Renal pelvis (tissue), 4 donors: Measurements from ENCODE around the gene SAG. TPM values are rescaled to one million over a fixed set of nuclear protein-coding genes. Genes with fewer than 3 reads are reported as not detected.

Experiments
- DNase-seq: peaks from one replicate; pipeline ENCODE4 v3.0.0-alpha.2; 2013
- polyA plus RNA-seq, 3 donors: library from polyadenylated mRNA; unstranded; fragments of 120-200 nt; gene quantifications; one replicate each; pipeline ENCODE4 v1.2.1, GENCODE V29; 2013; ENCODE audit not compliant: insufficient read length in 3 of 3

The SAG gene
- polyA plus RNA-seq, 3 donors = 0.07 to 0.18 (median 0.12) TPM

- DNase-seq = no peak
Measured at GRCh38 chr2:233287871-233288270, 19.7 kb upstream of the SAG start.

GRCh38 chr2:233288663-233289062, 19.0 kb upstream of the SAG start:
- no peak for DNase-seq

GRCh38 chr2:233289648-233290047, 18.0 kb upstream of the SAG start:
- DNase-seq = no peak

- no peak for DNase-seq
Measured at GRCh38 chr2:233290051-233290845, 17.4 kb upstream of the SAG start.

- no peak for DNase-seq
Measured at GRCh38 chr2:233295891-233296290, 11.7 kb upstream of the SAG start.

- no peak for DNase-seq
Measured at GRCh38 chr2:233297076-233297475, 10.5 kb upstream of the SAG start.

- no peak for DNase-seq
Measured at GRCh38 chr2:233300401-233300800, 7.2 kb upstream of the SAG start.

- DNase-seq = no peak
Measured at GRCh38 chr2:233301248-233301647, 6.4 kb upstream of the SAG start.

GRCh38 chr2:233301811-233302210, 5.8 kb upstream of the SAG start:
- DNase-seq = no peak

- no peak for DNase-seq
Measured at GRCh38 chr2:233303252-233303651, 4.4 kb upstream of the SAG start.

GRCh38 chr2:233311241-233311926, 3.8 kb downstream of the SAG start:
- no peak for DNase-seq

GRCh38 chr2:233312874-233313273, 5.3 kb downstream of the SAG start:
- no peak for DNase-seq

GRCh38 chr2:233314180-233314925, 6.7 kb downstream of the SAG start:
- DNase-seq = peak; percentile 27

- no peak for DNase-seq
Measured at GRCh38 chr2:233317196-233317943, 9.8 kb downstream of the SAG start.

- no peak for DNase-seq
Measured at GRCh38 chr2:233319256-233319655, 11.6 kb downstream of the SAG start.

- DNase-seq = no peak
Measured at GRCh38 chr2:233320470-233320869, 12.9 kb downstream of the SAG start.

GRCh38 chr2:233321166-233321565, 13.6 kb downstream of the SAG start:
- no peak for DNase-seq

- no peak for DNase-seq
Measured at GRCh38 chr2:233323851-233324250, 16.2 kb downstream of the SAG start.

- DNase-seq = no peak
Measured at GRCh38 chr2:233325256-233325655, 17.6 kb downstream of the SAG start.

- DNase-seq = no peak
Measured at GRCh38 chr2:233325814-233326213, 18.2 kb downstream of the SAG start.

- no peak for DNase-seq
Measured at GRCh38 chr2:233326500-233326899, 18.9 kb downstream of the SAG start.

- no peak for DNase-seq
Measured at GRCh38 chr2:233328922-233329321, 21.3 kb downstream of the SAG start.
